Epidermal melanocyte (primary cell): Measurements from ENCODE around the gene CDC25A.
A peak's percentile ranks its signal among the peaks of the same experiment; 100 is the strongest.
"Not testable (repeated sequence)": the region's sequence is repeated elsewhere in the genome, so short reads cannot be mapped to it uniquely, and the experiment has no call there.

Experiments used
- DNase-seq: peaks from one replicate; pipeline ENCODE4 v3.0.0; 2011; ENCODE audit warnings: low spot score; ENCODE audit not compliant: insufficient read length

The CDC25A gene

DNA sequence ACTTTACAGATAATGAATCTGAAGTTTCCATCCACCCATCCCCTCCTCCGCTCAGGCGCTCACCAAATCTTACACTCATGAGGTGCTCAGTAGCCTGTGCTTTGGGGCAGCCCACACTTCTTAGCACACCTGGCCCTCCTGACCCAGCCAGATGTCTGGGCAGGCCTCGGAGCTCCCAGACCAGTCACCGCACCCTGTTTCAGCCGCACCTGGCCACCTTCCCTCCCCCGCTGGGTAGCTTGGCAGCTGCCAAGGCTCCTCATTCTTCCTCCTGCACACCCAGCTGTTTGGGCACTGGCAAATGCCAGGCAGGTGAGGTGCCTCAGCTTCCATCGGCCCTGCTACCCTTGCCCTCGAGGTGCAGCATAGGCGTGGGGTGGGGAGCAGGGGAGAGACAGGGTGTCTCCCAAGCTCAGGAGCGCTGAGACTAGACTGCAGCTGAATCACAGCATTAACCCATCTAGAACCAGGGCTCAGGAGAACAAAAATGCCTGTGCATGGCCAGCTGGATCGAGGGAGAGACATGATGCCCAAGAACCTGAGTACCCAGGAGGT lies 45.8 kb downstream of the CDC25A start:
- DNase-seq: no peak

- DNase-seq: no peak
Measured at GRCh38 chr3:48141604-48142137, 46.5 kb downstream of the CDC25A start.

- DNase-seq: no peak
Measured at GRCh38 chr3:48140936-48141603, 47.1 kb downstream of the CDC25A start.

DNA sequence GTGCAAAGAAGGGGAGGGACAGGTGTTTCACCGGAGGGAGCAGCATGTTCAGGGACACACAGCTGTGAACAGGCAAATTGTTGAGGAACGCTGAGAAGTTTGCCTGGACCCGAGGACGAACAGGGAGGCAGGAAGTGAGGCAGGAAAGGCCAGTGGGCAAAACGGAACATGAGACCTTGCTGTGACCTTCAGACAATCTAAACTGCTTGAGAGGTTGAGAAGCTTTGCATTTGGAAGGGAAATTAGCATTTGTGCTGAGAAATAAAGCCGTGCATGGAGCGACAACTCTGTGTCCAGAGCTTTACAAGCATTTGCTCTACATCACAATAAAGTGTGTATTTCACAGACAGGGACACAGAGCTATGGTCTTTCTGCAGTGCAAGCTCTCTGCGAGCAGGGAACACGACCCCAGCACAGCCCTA lies 47.9 kb downstream of the CDC25A start:
- no peak for DNase-seq

- DNase-seq: no peak
Measured at GRCh38 chr3:48137425-48137999, 50.7 kb downstream of the CDC25A start.

DNA sequence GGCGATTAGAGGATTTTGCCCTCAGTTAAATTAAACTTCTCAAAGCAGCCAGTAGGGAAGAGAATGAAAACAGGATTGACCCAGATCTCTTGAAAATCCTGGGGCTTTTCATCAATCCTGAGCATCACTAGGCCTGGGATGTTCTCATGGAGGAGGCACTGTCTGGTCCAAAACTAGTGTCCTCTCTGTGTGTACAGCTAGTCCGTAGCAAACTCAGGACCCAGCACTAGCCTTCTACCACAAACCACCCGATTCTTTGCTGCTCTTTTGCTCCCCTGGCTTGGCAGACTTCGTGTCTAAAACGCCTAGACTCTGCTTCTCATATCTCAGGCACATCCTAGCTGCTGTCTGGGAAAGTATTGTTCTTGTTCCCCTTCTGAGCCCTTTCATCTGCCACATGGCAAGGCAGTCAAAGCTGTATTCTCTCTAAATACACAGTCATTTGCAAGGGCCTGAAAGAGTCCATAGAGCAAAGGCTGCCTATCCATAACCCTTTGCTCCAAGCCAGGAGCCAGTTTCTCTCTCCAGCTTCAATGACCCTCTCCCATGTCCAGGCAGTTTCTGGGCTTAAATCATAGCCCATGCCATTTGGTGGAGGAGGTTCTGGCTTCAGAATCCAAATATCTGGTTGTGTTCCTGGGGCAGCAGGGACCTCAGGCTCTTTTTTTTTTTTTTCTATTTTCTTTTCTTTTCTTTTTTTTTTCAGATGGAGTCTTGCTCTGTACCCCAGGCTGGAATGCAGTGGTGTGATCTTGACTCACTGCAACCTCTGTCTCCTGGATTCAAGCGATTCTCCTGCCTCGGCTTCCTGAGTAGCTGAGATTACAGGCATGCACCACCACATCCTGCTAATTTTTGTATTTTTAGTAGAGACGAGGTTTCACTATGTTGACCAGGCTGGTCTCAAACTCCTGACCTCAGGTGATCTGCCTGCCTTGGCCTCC lies 52.4 kb downstream of the CDC25A start:
- DNase-seq: no peak

DNA sequence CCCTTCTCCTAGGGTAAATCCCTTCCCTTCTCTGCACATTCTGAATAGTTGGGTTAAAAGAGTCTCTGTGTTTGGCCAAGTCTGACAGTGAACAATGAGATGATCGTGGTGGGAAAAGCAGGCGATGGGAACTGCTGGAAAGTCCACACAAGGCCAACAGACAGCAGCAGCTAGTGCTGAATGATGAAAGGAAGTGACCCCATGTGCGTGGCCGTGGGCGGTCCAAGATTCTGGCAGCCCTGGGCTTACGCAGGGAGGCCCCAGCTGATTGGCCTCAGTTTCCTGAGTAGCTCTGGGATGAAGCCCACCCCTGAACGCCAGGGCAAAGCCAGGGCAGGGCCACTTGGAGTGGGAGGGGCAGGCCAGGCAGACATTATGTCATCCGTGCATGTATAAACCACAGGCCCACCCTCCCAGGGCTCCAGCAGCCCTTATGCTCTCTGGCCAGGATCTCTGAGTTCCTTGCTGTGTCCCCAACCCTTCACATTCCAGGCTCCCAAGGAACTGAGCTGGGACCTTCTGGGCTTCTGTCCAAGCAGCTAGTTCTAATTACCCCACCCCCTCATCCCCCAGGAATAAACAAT lies 57.8 kb downstream of the CDC25A start:
- no peak for DNase-seq

GRCh38 chr3:48129921-48130320 lies 58.3 kb downstream of the CDC25A start:
- no peak for DNase-seq

- DNase-seq: no peak
Measured at GRCh38 chr3:48128774-48129173, 59.4 kb downstream of the CDC25A start.

- DNase-seq: no peak
Measured at GRCh38 chr3:48125886-48126622, 62.2 kb downstream of the CDC25A start.

DNA sequence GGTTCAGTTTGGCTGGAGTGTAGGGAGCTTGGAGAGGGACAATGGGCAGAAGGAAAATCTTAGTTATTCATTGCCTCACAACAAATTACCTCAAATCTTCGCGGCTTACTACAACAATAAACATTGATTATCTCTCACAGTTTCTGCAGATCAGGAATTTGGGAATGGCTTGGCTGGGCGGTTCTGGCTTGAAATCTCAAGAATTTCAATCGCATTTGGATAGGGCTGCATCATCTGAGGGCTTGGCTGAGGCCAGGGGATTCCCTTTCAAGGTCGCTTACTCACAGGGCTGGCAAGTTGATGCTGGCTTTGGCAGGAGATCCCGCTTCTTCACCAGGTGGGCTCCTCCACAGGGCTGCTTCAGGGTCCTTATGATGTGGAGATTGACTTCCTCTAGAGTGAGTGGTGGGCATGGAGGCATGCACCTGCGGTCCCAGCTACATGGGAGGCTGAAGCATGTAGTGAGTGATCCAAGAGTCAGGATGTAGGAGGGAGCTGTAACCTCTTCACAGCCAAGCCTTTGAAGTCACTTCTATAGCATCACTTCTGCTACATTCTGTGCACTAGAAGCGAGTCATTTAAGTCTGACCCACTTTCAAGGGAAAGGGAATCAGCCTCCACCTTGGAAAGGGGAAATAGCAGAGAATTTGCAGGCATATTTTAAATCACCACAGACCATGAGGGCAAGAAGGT lies 63.1 kb downstream of the CDC25A start:
- no peak for DNase-seq

GRCh38 chr3:48123346-48123745 lies 64.9 kb downstream of the CDC25A start:
- DNase-seq: no peak

DNA sequence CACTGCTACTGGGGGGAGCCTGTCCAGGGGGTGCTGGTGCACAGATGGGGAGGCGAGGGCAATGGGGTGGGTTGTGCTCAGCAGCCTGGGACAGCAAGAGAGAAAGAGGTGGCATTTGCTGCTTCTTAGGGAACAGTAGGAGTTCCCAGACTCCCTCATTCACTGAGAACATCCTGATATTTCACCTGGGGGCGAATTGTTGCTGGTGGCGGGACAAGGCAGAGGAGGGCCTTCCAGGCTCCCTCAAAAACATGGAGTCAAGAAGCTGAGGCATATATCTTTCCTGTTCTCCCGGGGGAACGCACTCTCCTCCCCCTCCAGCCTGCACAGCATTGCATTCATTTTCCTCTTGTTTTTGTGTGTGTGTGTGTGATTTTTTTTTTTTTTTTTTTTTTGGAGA lies 65.7 kb downstream of the CDC25A start:
- no peak for DNase-seq

DNA sequence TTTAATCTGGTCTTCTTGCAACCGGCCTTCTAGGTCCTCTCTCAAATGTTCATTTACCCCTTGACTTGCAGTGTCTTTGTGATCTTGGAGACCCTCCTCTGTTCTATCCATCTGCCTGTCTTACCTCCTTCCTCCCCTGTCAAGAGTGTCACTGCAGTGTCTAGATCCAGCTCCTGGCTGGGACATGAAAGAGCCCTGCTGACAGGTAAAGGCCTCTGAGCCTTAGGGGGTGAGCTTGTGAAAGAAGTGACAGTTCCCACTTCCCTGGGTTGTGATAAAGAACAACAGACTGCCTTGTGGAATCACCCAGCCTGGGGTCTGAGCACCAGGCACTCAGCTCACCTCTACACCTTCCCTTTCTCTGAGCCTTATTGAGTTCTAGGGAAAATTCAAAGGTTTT lies 68.0 kb downstream of the CDC25A start:
- DNase-seq: no peak

GRCh38 chr3:48119505-48120193 lies 68.6 kb downstream of the CDC25A start:
- peak; percentile 40 for DNase-seq

DNA sequence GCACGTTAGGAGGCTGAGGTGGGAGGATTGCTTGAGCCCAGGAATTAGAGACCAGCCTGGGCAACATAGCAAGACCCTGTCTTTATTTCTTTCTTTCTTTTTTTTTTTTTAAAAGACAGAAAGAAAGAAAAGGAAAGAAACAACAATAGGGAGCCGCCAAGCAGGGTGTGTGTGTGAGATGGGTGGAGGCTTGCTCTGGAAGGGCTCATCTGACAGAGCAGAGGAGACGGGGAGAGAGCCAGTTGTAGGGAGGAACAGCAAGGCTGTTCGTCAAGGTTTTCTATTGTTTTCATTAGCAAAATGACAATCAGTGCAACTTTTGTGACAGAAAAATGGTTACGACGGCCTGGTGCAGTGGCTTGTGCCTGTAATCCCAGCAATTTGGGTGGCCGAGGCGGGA lies 69.3 kb downstream of the CDC25A start:
- DNase-seq: no peak

GRCh38 chr3:48118322-48118721 lies 69.9 kb downstream of the CDC25A start:
- DNase-seq: no peak

DNA sequence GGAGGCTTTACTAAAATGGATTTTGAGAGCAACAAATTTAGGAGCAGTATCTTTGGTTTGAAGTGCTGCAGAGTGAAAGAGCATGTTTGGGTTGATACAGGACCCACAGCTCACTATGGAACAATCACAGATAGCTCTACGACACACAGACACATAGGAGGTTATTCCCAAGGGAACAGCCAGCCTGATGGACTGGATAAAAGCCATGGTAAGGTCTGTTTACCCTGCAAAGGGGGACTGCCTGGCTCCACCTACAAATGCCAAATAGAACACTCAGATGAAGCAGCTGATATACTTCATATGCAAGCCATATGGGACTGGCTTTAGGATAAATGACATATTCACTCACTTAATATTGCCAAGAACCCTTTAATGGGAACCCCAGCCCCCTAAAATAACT lies 75.4 kb downstream of the CDC25A start:
- DNase-seq: no peak

- DNase-seq: not testable (repeated sequence)
Measured at GRCh38 chr3:48112108-48112791, 76.0 kb downstream of the CDC25A start.
